Neural progenitor cell (in vitro differentiated cells): Measurements from ENCODE around the gene NRG3. TPM values are rescaled to one million over a fixed set of nuclear protein-coding genes. Genes with fewer than 3 reads are reported as not detected.

Experiments used
- DNase-seq: peaks from one replicate; pipeline ENCODE4 v3.0.0-alpha.2; 2016; ENCODE audit warnings: low spot score
- H2AFZ ChIP-seq: fragments of 200-600 bp; sonication (generic); replicated peaks from 2 replicates; pipeline ENCODE4 v1.6.1; 2016; ENCODE audit warnings: antibody characterized with exemption
- H3F3A ChIP-seq: fragments of 200-600 bp; sonication (generic); 2 replicates; pipeline ENCODE4 v1.6.1; 2016; ENCODE audit warnings: antibody characterized with exemption, low read depth
- H3K27ac ChIP-seq: fragments of 200-600 bp; sonication (generic); 2 replicates; pipeline ENCODE4 v1.5.1; 2016; ENCODE audit warnings: mild to moderate bottlenecking
- H3K27me3 ChIP-seq: fragments of 200-600 bp; sonication (generic); 2 replicates; pipeline ENCODE4 v1.6.1; 2016; ENCODE audit warnings: mild to moderate bottlenecking, moderate library complexity
- H3K36me3 ChIP-seq: fragments of 200-600 bp; sonication (generic); 2 replicates; pipeline ENCODE4 v1.5.1; 2016
- H3K4me1 ChIP-seq: fragments of 200-600 bp; sonication (generic); 2 replicates; pipeline ENCODE4 v1.6.1; 2016; ENCODE audit warnings: mixed run types
- H3K4me2 ChIP-seq: fragments of 200-600 bp; sonication (generic); 2 replicates; pipeline ENCODE4 v1.6.1; 2016
- H3K4me3 ChIP-seq: fragments of 200-600 bp; sonication (generic); 2 replicates; pipeline ENCODE4 v1.5.1; 2016
- H3K79me2 ChIP-seq: fragments of 200-600 bp; sonication (generic); 2 replicates; pipeline ENCODE4 v1.6.1; 2016; ENCODE audit warnings: low read depth
- H3K9ac ChIP-seq: fragments of 200-600 bp; sonication (generic); 2 replicates; pipeline ENCODE4 v1.6.1; 2016
- H3K9me3 ChIP-seq: fragments of 200-600 bp; sonication (generic); 2 replicates; pipeline ENCODE4 v1.5.1; 2016; ENCODE audit warnings: low read depth
- H4K20me1 ChIP-seq: fragments of 200-600 bp; sonication (generic); 2 replicates; pipeline ENCODE4 v1.6.1; 2016; ENCODE audit warnings: low read depth
- H3K27ac Mint-ChIP-seq: 3 replicates; pipeline ENCODE4 v1.8.0; 2021; ENCODE audit warnings: mixed read lengths
- H3K27me3 Mint-ChIP-seq: 2 replicates; pipeline ENCODE4 v1.8.0; 2022; ENCODE audit warnings: low read depth, mild to moderate bottlenecking, inconsistent platforms, moderate library complexity, mixed read lengths; ENCODE audit not compliant: insufficient read depth
- H3K36me3 Mint-ChIP-seq: 3 replicates; pipeline ENCODE4 v1.8.0; 2021; ENCODE audit warnings: mixed read lengths
- H3K4me1 Mint-ChIP-seq: 3 replicates; pipeline ENCODE4 v1.8.0; 2021; ENCODE audit warnings: mixed read lengths
- H3K4me3 Mint-ChIP-seq: 3 replicates; pipeline ENCODE4 v1.8.0; 2021; ENCODE audit warnings: mild to moderate bottlenecking, moderate library complexity, mixed read lengths
- H3K9me3 Mint-ChIP-seq: 3 replicates; pipeline ENCODE4 v1.8.0; 2020; ENCODE audit warnings: mixed read lengths
- CTCF ChIP-seq: fragments of 200-600 bp; sonication (generic); IDR thresholded peaks from 2 replicates; pipeline ENCODE4 v1.5.1; 2017; ENCODE audit warnings: antibody characterized with exemption, mild to moderate bottlenecking
- EZH2 ChIP-seq: fragments of 200-600 bp; sonication (generic); IDR thresholded peaks from 2 replicates; pipeline ENCODE4 v1.6.1; 2017; ENCODE audit warnings: antibody characterized with exemption, mild to moderate bottlenecking, moderate library complexity
- EZH2phosphoT487 ChIP-seq: fragments of 200-600 bp; sonication (generic); IDR thresholded peaks from 2 replicates; pipeline ENCODE4 v1.6.1; 2017; ENCODE audit warnings: antibody characterized with exemption
- total RNA-seq: library from RNA; depleted of rRNA; stranded (reverse); fragments of >200 nt; gene quantifications from 2 replicates; pipeline ENCODE4 v1.2.3, GENCODE V29; 2015; ENCODE audit warnings: low replicate concordance

The NRG3 gene
- total RNA-seq, 1 donor from 2014 or later: 1.9 TPM

DNA sequence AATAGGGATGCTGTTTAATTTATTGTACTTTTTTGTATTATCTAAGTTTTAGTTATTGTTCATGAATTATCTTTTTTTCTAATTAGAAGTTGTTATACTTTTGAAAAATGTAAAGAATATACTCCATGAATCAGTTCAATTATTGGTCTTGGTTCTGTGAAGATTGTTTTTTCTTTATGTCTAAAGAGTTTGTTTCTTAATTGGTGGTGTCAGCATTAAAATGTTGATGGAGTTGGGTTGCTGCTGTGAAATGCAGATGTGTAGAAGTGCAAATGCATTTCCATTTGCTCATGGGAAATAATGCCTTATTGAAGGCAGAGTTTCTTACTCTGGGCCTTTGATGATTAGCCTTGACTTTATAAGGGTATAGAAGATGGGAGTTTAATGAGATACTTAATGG, 11.9 kb downstream of the NRG3 start:
- Mint-ChIP-seq H3K4me3 (no peak overlapping the region), H3K36me3 (no peaks in the 10 kb centered on the region), H3K27me3 (no peaks in the 10 kb centered on the region), H3K27ac (no peak overlapping the region), H3K9me3 (no peaks in the 10 kb centered on the region), H3K4me1 (peaks cover 4% of the 10 kb centered on the region)
- Histone ChIP-seq H3K4me3 (no peak overlapping the region), H3K9me3 (no peaks in the 10 kb centered on the region), H3K9ac (no peak overlapping the region), H3K27me3 (no peaks in the 10 kb centered on the region), H2AFZ (no peak overlapping the region), H3K4me1 (peaks cover 25% of the 10 kb centered on the region), H4K20me1 (no peaks in the 10 kb centered on the region), H3K27ac (no peak overlapping the region), H3F3A (peaks cover 7% of the 10 kb centered on the region), H3K79me2 (no peaks in the 10 kb centered on the region), H3K36me3 (no peaks in the 10 kb centered on the region), H3K4me2 (no peak overlapping the region)
- TF ChIP-seq EZH2 (no peak), EZH2phosphoT487 (no peak)
- DNase-seq: no peak

DNA sequence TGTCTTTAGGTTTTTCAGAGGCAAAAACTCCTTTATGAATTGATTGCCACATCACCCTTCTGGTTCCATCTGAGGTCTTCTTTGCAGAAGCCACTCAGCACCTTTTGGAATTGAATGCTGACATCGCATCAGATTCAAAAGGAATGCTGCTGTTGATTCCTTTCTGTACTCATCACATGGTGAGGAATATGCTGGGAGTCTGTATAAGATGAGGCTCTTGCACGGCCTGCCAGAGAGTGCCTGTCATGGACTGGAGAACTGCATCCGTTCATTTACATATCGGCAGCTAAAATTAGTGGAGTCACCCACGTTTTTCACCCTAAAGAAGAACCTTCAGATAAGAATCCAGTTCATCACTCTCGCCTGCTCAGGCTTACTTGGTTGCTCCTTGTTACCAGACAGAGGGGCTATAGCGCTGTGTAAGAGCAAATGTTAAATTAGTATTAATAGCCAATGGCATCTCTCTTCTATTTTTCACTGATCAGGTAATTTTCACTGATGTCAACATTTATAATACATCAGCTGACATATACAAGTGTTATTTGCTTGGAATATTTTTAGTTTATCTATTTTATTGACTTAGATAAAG, 14.3 kb downstream of the NRG3 start:
- Mint-ChIP-seq H3K27ac (no peak overlapping the region), H3K4me1 (peaks cover 4% of the 10 kb centered on the region), H3K9me3 (no peaks in the 10 kb centered on the region), H3K27me3 (no peaks in the 10 kb centered on the region), H3K36me3 (no peaks in the 10 kb centered on the region), H3K4me3 (no peak overlapping the region)
- Histone ChIP-seq H3K27ac (no peak overlapping the region), H3F3A (peaks cover 9% of the 10 kb centered on the region), H3K9me3 (no peaks in the 10 kb centered on the region), H3K4me2 (no peak overlapping the region), H3K79me2 (no peaks in the 10 kb centered on the region), H3K9ac (no peak overlapping the region), H3K4me3 (no peak overlapping the region), H3K4me1 (peaks cover 29% of the 10 kb centered on the region), H3K27me3 (no peaks in the 10 kb centered on the region), H3K36me3 (no peaks in the 10 kb centered on the region), H2AFZ (no peak overlapping the region), H4K20me1 (no peaks in the 10 kb centered on the region)
- DNase-seq: no peak
- TF ChIP-seq EZH2 (no peak), EZH2phosphoT487 (no peak), CTCF (no peak)

DNA sequence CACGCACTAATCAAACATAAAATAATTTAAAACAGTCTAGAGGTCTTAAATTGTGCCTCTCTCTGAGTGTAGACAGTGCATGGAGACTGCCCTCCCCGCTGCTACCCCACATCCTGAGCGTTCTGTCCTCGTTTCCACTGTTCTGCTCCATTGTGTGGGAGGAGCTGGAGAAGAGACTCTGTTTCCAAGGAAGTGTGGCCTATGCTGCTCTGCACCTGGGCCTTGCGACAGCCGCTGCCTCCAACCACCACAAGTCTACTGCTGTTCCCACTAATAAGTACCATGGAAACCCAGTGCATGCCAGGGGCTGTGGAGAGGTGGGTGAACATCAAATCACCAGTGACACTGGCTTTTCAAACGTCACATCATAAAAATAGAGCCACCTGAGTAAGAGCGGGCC, 19.6 kb downstream of the NRG3 start:
- no peaks in the 10 kb centered on the region for H3K9me3 ChIP-seq
- H3K79me2 ChIP-seq: no peaks in the 10 kb centered on the region
- no peak overlapping the region for H3K27ac ChIP-seq
- H3K4me3 Mint-ChIP-seq: no peak overlapping the region
- H3K9ac ChIP-seq: no peak overlapping the region
- no peak overlapping the region for H3K27ac Mint-ChIP-seq
- H3K27me3 ChIP-seq: no peaks in the 10 kb centered on the region
- H3K4me3 ChIP-seq: no peak overlapping the region
- no peak overlapping the region for H3K4me2 ChIP-seq
- no peaks in the 10 kb centered on the region for H4K20me1 ChIP-seq
- peaks cover 15% of the 10 kb centered on the region for H3K4me1 Mint-ChIP-seq
- no peak overlapping the region for H2AFZ ChIP-seq
- H3K36me3 Mint-ChIP-seq: no peaks in the 10 kb centered on the region
- no peaks in the 10 kb centered on the region for H3K36me3 ChIP-seq
- H3K27me3 Mint-ChIP-seq: no peaks in the 10 kb centered on the region
- no peak for DNase-seq
- no peaks in the 10 kb centered on the region for H3K9me3 Mint-ChIP-seq
- H3F3A ChIP-seq: peaks cover 9% of the 10 kb centered on the region
- no peak for TF ChIP-seq CTCF
- no peak for TF ChIP-seq EZH2phosphoT487
- no peak for TF ChIP-seq EZH2
- H3K4me1 ChIP-seq: peaks cover 25% of the 10 kb centered on the region

DNA sequence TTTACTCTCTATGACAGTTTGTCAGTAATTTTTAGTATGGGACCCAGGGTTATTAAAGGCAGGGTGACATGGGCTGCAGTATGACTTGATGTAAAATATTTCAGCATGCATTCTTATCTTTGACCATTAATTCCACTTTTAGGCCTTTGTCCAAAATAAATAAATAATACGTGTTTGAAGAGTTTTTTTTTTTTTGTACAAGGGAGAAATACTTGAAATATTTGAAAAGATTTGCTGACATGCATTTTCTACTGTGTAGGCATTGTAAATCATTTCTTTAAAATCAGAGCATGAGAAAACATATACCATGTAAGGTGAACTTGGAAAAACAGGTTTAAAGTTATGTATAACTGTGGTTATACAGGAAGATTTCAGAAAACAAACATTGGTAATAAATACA, 23.5 kb downstream of the NRG3 start:
- Histone ChIP-seq H3K36me3 (no peaks in the 10 kb centered on the region), H3K4me3 (no peak overlapping the region), H2AFZ (no peak overlapping the region), H4K20me1 (no peaks in the 10 kb centered on the region), H3F3A (no peaks in the 10 kb centered on the region), H3K79me2 (no peaks in the 10 kb centered on the region), H3K4me2 (no peak overlapping the region), H3K9me3 (no peaks in the 10 kb centered on the region), H3K9ac (no peak overlapping the region), H3K27ac (no peak overlapping the region), H3K27me3 (no peaks in the 10 kb centered on the region), H3K4me1 (no peaks in the 10 kb centered on the region)
- Mint-ChIP-seq H3K9me3 (no peaks in the 10 kb centered on the region), H3K4me3 (no peak overlapping the region), H3K4me1 (peaks cover 11% of the 10 kb centered on the region), H3K27me3 (no peaks in the 10 kb centered on the region), H3K36me3 (no peaks in the 10 kb centered on the region), H3K27ac (no peak overlapping the region)
- TF ChIP-seq EZH2 (no peak), CTCF (no peak), EZH2phosphoT487 (no peak)
- no peak for DNase-seq
